Karpas-422 (cell line): Measurements from ENCODE around the gene RAB20. TPM values are rescaled to one million over a fixed set of nuclear protein-coding genes. Genes with fewer than 3 reads are reported as not detected.
"Not testable (repeated sequence)": the region's sequence is repeated elsewhere in the genome, so short reads cannot be mapped to it uniquely, and the experiment has no call there.

Experiments
- DNase-seq: peaks from one replicate; pipeline ENCODE4 v3.0.0-alpha.2; 2015
- H2AFZ ChIP-seq: fragments of 200-600 bp; sonication (generic); 2 replicates; pipeline ENCODE4 v1.6.1; 2014; ENCODE audit warnings: antibody characterized with exemption, low read length, mixed read lengths
- H3K27ac ChIP-seq: fragments of 200-600 bp; sonication (generic); 2 replicates; pipeline ENCODE4 v1.5.1; 2014; ENCODE audit warnings: mild to moderate bottlenecking, low read length, moderate library complexity
- H3K27me3 ChIP-seq: fragments of 200-600 bp; sonication (generic); 2 replicates; pipeline ENCODE4 v1.6.1; 2014; ENCODE audit warnings: low read length, mixed read lengths
- H3K36me3 ChIP-seq: fragments of 200-600 bp; sonication (generic); 2 replicates; pipeline ENCODE4 v1.6.1; 2014; ENCODE audit warnings: low read length, mixed read lengths; ENCODE audit not compliant: insufficient read depth
- H3K4me1 ChIP-seq: fragments of 200-600 bp; sonication (generic); 2 replicates; pipeline ENCODE4 v1.6.1; 2014; ENCODE audit warnings: mild to moderate bottlenecking, low read length, mixed read lengths
- H3K4me2 ChIP-seq: fragments of 200-600 bp; sonication (generic); 2 replicates; pipeline ENCODE4 v1.6.1; 2014; ENCODE audit warnings: low read length, low read depth, mild to moderate bottlenecking; ENCODE audit not compliant: poor library complexity, severe bottlenecking
- H3K4me3 ChIP-seq: fragments of 200-600 bp; sonication (generic); 2 replicates; pipeline ENCODE4 v1.5.1; 2014; ENCODE audit warnings: mild to moderate bottlenecking, antibody characterized with exemption, low read length, mixed read lengths
- H3K79me2 ChIP-seq: fragments of 200-600 bp; sonication (generic); 2 replicates; pipeline ENCODE4 v1.6.1; 2014; ENCODE audit warnings: mild to moderate bottlenecking, low read length, mixed read lengths
- H3K9ac ChIP-seq: fragments of 200-600 bp; sonication (generic); 2 replicates; pipeline ENCODE4 v1.6.0; 2014; ENCODE audit warnings: low read length
- H3K9me2 ChIP-seq: fragments of 200-600 bp; sonication (generic), shearing (Covaris generic); replicated peaks from 2 replicates; pipeline ENCODE4 v1.6.0; 2014; ENCODE audit warnings: mild to moderate bottlenecking, low read length, moderate library complexity; ENCODE audit not compliant: insufficient read depth
- H3K9me3 ChIP-seq: fragments of 300-700, 200-600 bp; sonication (generic); 2 replicates; pipeline ENCODE4 v1.6.1; 2014; ENCODE audit warnings: low read length, mixed read lengths
- H4K20me1 ChIP-seq: fragments of 200-600 bp; sonication (generic); 2 replicates; pipeline ENCODE4 v1.6.1; 2014; ENCODE audit warnings: mild to moderate bottlenecking, antibody characterized with exemption, low read length, low read depth; ENCODE audit not compliant: insufficient read depth
- total RNA-seq: library from RNA; depleted of rRNA; stranded (reverse); fragments of >200 nt; shearing (Covaris generic); gene quantifications from 2 replicates; pipeline ENCODE4 v1.2.3, GENCODE V29; 2014; ENCODE audit warnings: low replicate concordance

Gene RAB20
- total RNA-seq, 1 experiment from 2014 or later = not detected

- H2AFZ ChIP-seq = no peak overlapping the region
- no peak overlapping the region for H3K9ac ChIP-seq
- H3K4me3 ChIP-seq = no peak overlapping the region
- H3K4me2 ChIP-seq = no peak overlapping the region
- H3K4me1 ChIP-seq = peaks cover 8% of the 10 kb centered on the region
- no peaks in the 10 kb centered on the region for H3K27me3 ChIP-seq
- no peak for DNase-seq
- no peaks in the 10 kb centered on the region for H3K9me3 ChIP-seq
- no peaks in the 10 kb centered on the region for H3K36me3 ChIP-seq
- H3K9me2 ChIP-seq = no peaks in the 10 kb centered on the region
- H3K27ac ChIP-seq = no peak overlapping the region
- peaks cover 9% of the 10 kb centered on the region; the same call in 1 of the 2 replicates for H4K20me1 ChIP-seq
- no peaks in the 10 kb centered on the region for H3K79me2 ChIP-seq
Observed at GRCh38 chr13:110503979-110504499, 57.5 kb downstream of the RAB20 start.

GRCh38 chr13:110503037-110503901, 58.3 kb downstream of the RAB20 start:
- H3K4me2 ChIP-seq = no peak overlapping the region
- no peaks in the 10 kb centered on the region for H3K79me2 ChIP-seq
- peaks cover 8% of the 10 kb centered on the region for H3K4me1 ChIP-seq
- no peaks in the 10 kb centered on the region for H3K36me3 ChIP-seq
- no peak overlapping the region for H3K9ac ChIP-seq
- no peaks in the 10 kb centered on the region for H3K9me3 ChIP-seq
- no peak overlapping the region for H3K27ac ChIP-seq
- H3K4me3 ChIP-seq = no peak overlapping the region
- H3K27me3 ChIP-seq = no peaks in the 10 kb centered on the region
- H2AFZ ChIP-seq = no peak overlapping the region
- no peaks in the 10 kb centered on the region for H3K9me2 ChIP-seq
- peak; percentile 74 for DNase-seq
- peaks cover 9% of the 10 kb centered on the region; the same call in 1 of the 2 replicates for H4K20me1 ChIP-seq

- Histone ChIP-seq H3K9me2 (no peaks in the 10 kb centered on the region), H3K4me1 (peaks cover 8% of the 10 kb centered on the region), H3K79me2 (no peaks in the 10 kb centered on the region), H3K9ac (no peak overlapping the region), H3K27ac (no peak overlapping the region), H2AFZ (no peak overlapping the region), H3K36me3 (no peaks in the 10 kb centered on the region), H4K20me1 (peaks cover 9% of the 10 kb centered on the region; the same call in 1 of the 2 replicates), H3K27me3 (no peaks in the 10 kb centered on the region), H3K9me3 (no peaks in the 10 kb centered on the region), H3K4me2 (no peak overlapping the region), H3K4me3 (no peak overlapping the region)
- no peak for DNase-seq
Observed at GRCh38 chr13:110501188-110501587, 60.3 kb downstream of the RAB20 start.

- no peaks in the 10 kb centered on the region for H3K27me3 ChIP-seq
- H2AFZ ChIP-seq = no peak overlapping the region
- no peaks in the 10 kb centered on the region for H3K9me3 ChIP-seq
- no peak overlapping the region for H3K27ac ChIP-seq
- no peak overlapping the region for H3K4me3 ChIP-seq
- no peaks in the 10 kb centered on the region for H3K9me2 ChIP-seq
- no peak overlapping the region for H3K9ac ChIP-seq
- no peaks in the 10 kb centered on the region for H3K36me3 ChIP-seq
- peaks cover 9% of the 10 kb centered on the region; the same call in 1 of the 2 replicates for H4K20me1 ChIP-seq
- H3K4me2 ChIP-seq = no peak overlapping the region
- DNase-seq = no peak
- peaks cover 8% of the 10 kb centered on the region for H3K4me1 ChIP-seq
- no peaks in the 10 kb centered on the region for H3K79me2 ChIP-seq
Observed at GRCh38 chr13:110500341-110500740, 61.2 kb downstream of the RAB20 start.

GRCh38 chr13:110499621-110500281, 61.8 kb downstream of the RAB20 start:
- peaks cover 8% of the 10 kb centered on the region for H3K4me1 ChIP-seq
- no peak overlapping the region for H3K4me3 ChIP-seq
- no peak overlapping the region for H3K9ac ChIP-seq
- no peak overlapping the region for H3K4me2 ChIP-seq
- H3K9me3 ChIP-seq = no peaks in the 10 kb centered on the region
- H2AFZ ChIP-seq = no peak overlapping the region
- H3K36me3 ChIP-seq = no peaks in the 10 kb centered on the region
- H4K20me1 ChIP-seq = peaks cover 9% of the 10 kb centered on the region; the same call in 1 of the 2 replicates
- no peak overlapping the region for H3K27ac ChIP-seq
- no peak for DNase-seq
- no peaks in the 10 kb centered on the region for H3K79me2 ChIP-seq
- H3K9me2 ChIP-seq = no peaks in the 10 kb centered on the region
- H3K27me3 ChIP-seq = no peaks in the 10 kb centered on the region

- H3K9ac ChIP-seq = no peak overlapping the region
Observed at GRCh38 chr13:110498765-110499164, 62.8 kb downstream of the RAB20 start.

GRCh38 chr13:110498327-110498726, 63.2 kb downstream of the RAB20 start:
- Histone ChIP-seq H3K4me2 (no peak overlapping the region), H2AFZ (no peak overlapping the region), H3K9ac (no peak overlapping the region), H3K4me1 (peaks cover 2% of the 10 kb centered on the region), H3K9me3 (no peaks in the 10 kb centered on the region), H3K27me3 (no peaks in the 10 kb centered on the region), H3K27ac (no peak overlapping the region), H4K20me1 (0 out of 2 replicates have a peak, but pooled peaks cover 4% of the 10 kb centered on the region), H3K9me2 (no peaks in the 10 kb centered on the region), H3K79me2 (no peaks in the 10 kb centered on the region), H3K4me3 (no peak overlapping the region), H3K36me3 (no peaks in the 10 kb centered on the region)
- DNase-seq = no peak

More at GRCh38 chr13:110498765-110499164, 62.8 kb downstream of the RAB20 start:
- Histone ChIP-seq H3K27ac (no peak overlapping the region), H3K36me3 (no peaks in the 10 kb centered on the region), H3K4me2 (no peak overlapping the region), H3K79me2 (no peaks in the 10 kb centered on the region), H3K9me3 (no peaks in the 10 kb centered on the region), H3K27me3 (no peaks in the 10 kb centered on the region), H3K9me2 (no peaks in the 10 kb centered on the region), H3K4me3 (no peak overlapping the region), H2AFZ (no peak overlapping the region), H4K20me1 (0 out of 2 replicates have a peak, but pooled peaks cover 5% of the 10 kb centered on the region), H3K4me1 (peaks cover 6% of the 10 kb centered on the region)
- no peak for DNase-seq

GRCh38 chr13:110497896-110498295, 63.6 kb downstream of the RAB20 start:
- H3K27me3 ChIP-seq, H3K9me3 ChIP-seq, H3K4me3 ChIP-seq, H4K20me1 ChIP-seq, H3K36me3 ChIP-seq, H2AFZ ChIP-seq, H3K9me2 ChIP-seq, H3K79me2 ChIP-seq, DNase-seq, H3K4me2 ChIP-seq, H3K9ac ChIP-seq, H3K4me1 ChIP-seq, H3K27ac ChIP-seq: not testable (repeated sequence)
